GM10847 (cell line): Measurements from ENCODE around the gene LUC7L3.

Experiments
- POLR2A ChIP-seq: IDR thresholded peaks from 2 replicates; pipeline ENCODE4 v1.6.1; 2011; ENCODE audit not compliant: insufficient read length; ENCODE audit errors: extremely low read depth

The LUC7L3 gene

GRCh38 chr17:50762177-50762576 is 42.8 kb downstream of the LUC7L3 start:
- no peak for TF ChIP-seq POLR2A

- no peak for TF ChIP-seq POLR2A
Measured at GRCh38 chr17:50763716-50764475, 44.5 kb downstream of the LUC7L3 start.

GRCh38 chr17:50764734-50765149 is 45.3 kb downstream of the LUC7L3 start:
- TF ChIP-seq POLR2A, result no peak

GRCh38 chr17:50765454-50766221 is 46.2 kb downstream of the LUC7L3 start:
- TF ChIP-seq POLR2A, result no peak

- TF ChIP-seq POLR2A, result no peak
Measured at GRCh38 chr17:50766222-50767023, 47.0 kb downstream of the LUC7L3 start.

GRCh38 chr17:50767030-50767429 is 47.6 kb downstream of the LUC7L3 start:
- TF ChIP-seq POLR2A, result no peak

- no peak for TF ChIP-seq POLR2A
Measured at GRCh38 chr17:50767446-50767845, 48.0 kb downstream of the LUC7L3 start, which contains the start of gene ANKRD40CL. Gene ANKRD40CL (minus strand): TSS chr17:50767518. CDS start chr17:50766913, 605 bp downstream.

GRCh38 chr17:50768346-50768761 is 49.0 kb downstream of the LUC7L3 start:
- no peak for TF ChIP-seq POLR2A

- TF ChIP-seq POLR2A, result no peak
Measured at GRCh38 chr17:50769884-50770283, 50.5 kb downstream of the LUC7L3 start.

- no peak for TF ChIP-seq POLR2A
Measured at GRCh38 chr17:50770346-50770745, 50.9 kb downstream of the LUC7L3 start.

- TF ChIP-seq POLR2A, result no peak
Measured at GRCh38 chr17:50771991-50772785, 52.8 kb downstream of the LUC7L3 start.

- TF ChIP-seq POLR2A, result no peak
Measured at GRCh38 chr17:50774225-50774803, 54.9 kb downstream of the LUC7L3 start.

- TF ChIP-seq POLR2A, result no peak
Measured at GRCh38 chr17:50775926-50776325, 56.5 kb downstream of the LUC7L3 start.

- no peak for TF ChIP-seq POLR2A
Measured at GRCh38 chr17:50778471-50778870, 59.1 kb downstream of the LUC7L3 start.
